Keratinocyte (primary cell): ENCODE data around the gene GRB10.

Experiments used
- EZH2 ChIP-seq: IDR thresholded peaks from one replicate; pipeline ENCODE4 v1.6.1; 2012; ENCODE audit warnings: inconsistent platforms, mild to moderate bottlenecking, low read length, moderate library complexity
- TF ChIP-seq, protein P1 (sequence below), 3 experiments: IDR thresholded peaks in 1 of 3; conservative IDR thresholded peaks in 1 of 3; optimal IDR thresholded peaks in 1 of 3; 2 replicates in 2 of 3; 3 replicates in 1 of 3; pipeline versions ENCODE3 to v1.5.1; 2011; ENCODE audit warnings: low read length in 3 of 3, mild to moderate bottlenecking in 3 of 3, moderate library complexity in 2 of 3, control low read depth in 1 of 3, inconsistent platforms in 1 of 3; ENCODE audit not compliant: insufficient read depth in 2 of 3; ENCODE audit errors: extremely low read depth in 1 of 3

DNA sequence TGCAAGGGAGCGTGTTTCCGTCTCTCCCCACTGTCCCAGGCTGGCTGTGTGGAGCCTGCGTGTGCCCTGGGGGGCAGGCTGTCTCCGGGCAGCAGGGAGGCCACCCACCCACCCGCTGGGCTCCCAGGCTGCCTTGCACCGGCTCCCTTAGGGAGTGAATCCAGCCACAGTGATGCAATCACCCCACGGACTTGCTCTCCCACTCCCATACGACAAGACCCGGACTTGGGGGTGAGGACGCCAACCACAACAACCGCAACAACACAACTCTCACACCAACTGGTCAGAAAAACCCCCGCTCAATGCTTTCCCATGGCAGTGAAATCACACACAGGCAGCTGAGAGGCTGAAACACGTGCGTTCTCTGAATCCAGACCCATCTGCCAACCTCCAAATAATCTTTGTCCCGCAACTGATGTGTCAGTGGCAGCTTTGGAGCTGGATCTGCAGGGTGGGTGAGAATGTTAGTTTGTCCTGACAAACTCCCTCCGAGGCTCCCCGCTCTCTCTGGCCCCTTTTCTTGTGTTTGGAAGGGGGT is 154.8 kb downstream of the GRB10 start:
- no peak for TF ChIP-seq EZH2
- TF ChIP-seq, protein P1, sequence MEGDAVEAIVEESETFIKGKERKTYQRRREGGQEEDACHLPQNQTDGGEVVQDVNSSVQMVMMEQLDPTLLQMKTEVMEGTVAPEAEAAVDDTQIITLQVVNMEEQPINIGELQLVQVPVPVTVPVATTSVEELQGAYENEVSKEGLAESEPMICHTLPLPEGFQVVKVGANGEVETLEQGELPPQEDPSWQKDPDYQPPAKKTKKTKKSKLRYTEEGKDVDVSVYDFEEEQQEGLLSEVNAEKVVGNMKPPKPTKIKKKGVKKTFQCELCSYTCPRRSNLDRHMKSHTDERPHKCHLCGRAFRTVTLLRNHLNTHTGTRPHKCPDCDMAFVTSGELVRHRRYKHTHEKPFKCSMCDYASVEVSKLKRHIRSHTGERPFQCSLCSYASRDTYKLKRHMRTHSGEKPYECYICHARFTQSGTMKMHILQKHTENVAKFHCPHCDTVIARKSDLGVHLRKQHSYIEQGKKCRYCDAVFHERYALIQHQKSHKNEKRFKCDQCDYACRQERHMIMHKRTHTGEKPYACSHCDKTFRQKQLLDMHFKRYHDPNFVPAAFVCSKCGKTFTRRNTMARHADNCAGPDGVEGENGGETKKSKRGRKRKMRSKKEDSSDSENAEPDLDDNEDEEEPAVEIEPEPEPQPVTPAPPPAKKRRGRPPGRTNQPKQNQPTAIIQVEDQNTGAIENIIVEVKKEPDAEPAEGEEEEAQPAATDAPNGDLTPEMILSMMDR (optimal IDR thresholded peaks at IDR 0.05 in 1 of 3, IDR thresholded peaks at IDR 0.05 in 1 of 3, conservative IDR thresholded peaks at IDR 0.05 in 1 of 3; ENCODE audit: extremely low read depth in 1 of 3, insufficient read depth in 2 of 3, low read length in 3 of 3) = no peak
